Panc1 (cell line): Measurements from ENCODE around the gene GRIA4. TPM values are rescaled to one million over a fixed set of nuclear protein-coding genes. Genes with fewer than 3 reads are reported as not detected.

Source experiments
- ATAC-seq: fragments of 200-7000 bp; cut with Tn5 transposase; 2 replicates; pipeline ENCODE4 v1.9.1; 2020; ENCODE audit warnings: mild to moderate bottlenecking, moderate library complexity
- BruUV-seq: library from RNA; stranded (reverse); fragments of 400-500 nt; replicated peaks from 2 replicates; lab custom pipeline; 2021; lab: Mats Ljungman, UMichigan
- CTCF ChIA-PET: fragments of 300-600 bp; sonication (Branson Sonifier 250); formaldehyde crosslinking; loops from one replicate; lab custom pipeline; 2022; ENCODE audit warnings: antibody characterized with exemption; lab: Charles Lee
- POLR2A ChIA-PET: fragments of 300-600 bp; sonication (Branson Sonifier 250); formaldehyde crosslinking; loops from one replicate; lab custom pipeline; 2022; ENCODE audit warnings: antibody characterized with exemption; lab: Charles Lee
- DNase-seq: peaks from one replicate; pipeline ENCODE4 v3.0.0-alpha.2; 2010; ENCODE audit warnings: low read depth, low spot score
- H3K27ac ChIP-seq: 2 replicates; pipeline ENCODE4 v1.5.1; 2011; ENCODE audit warnings: mild to moderate bottlenecking, low read length, inconsistent platforms
- H3K27me3 ChIP-seq: fragments of 200-500 bp; sonication (Bioruptor generic); 2 replicates; pipeline ENCODE4 v1.6.0; 2014; ENCODE audit warnings: low read length, inconsistent platforms; ENCODE audit not compliant: control insufficient read depth, insufficient read depth
- H3K36me3 ChIP-seq: fragments of 200-500 bp; sonication (Bioruptor generic); 2 replicates; pipeline ENCODE4 v1.5.1; 2014; ENCODE audit warnings: inconsistent platforms, mild to moderate bottlenecking, low read length, moderate library complexity; ENCODE audit not compliant: control insufficient read depth, insufficient read depth
- H3K4me1 ChIP-seq: 2 replicates; pipeline ENCODE4 v1.5.1; 2011; ENCODE audit warnings: inconsistent platforms, mild to moderate bottlenecking, low read length, moderate library complexity; ENCODE audit not compliant: control insufficient read depth, insufficient read depth
- H3K4me3 ChIP-seq, 2 experiments: 2 replicates each; pipeline ENCODE4 v1.5.1; 2011 to 2012; ENCODE audit warnings: low read depth in 2 of 2, low read length in 2 of 2, mild to moderate bottlenecking in 2 of 2, inconsistent platforms in 1 of 2, moderate library complexity in 1 of 2
- H3K9me3 ChIP-seq: fragments of 200-500 bp; sonication (Bioruptor generic); 2 replicates; pipeline ENCODE4 v1.5.1; 2014; ENCODE audit warnings: low read depth, mild to moderate bottlenecking, inconsistent platforms, low read length, moderate library complexity; ENCODE audit not compliant: control insufficient read depth, insufficient read depth
- CTCF ChIP-seq: fragments of 450-650 bp; IDR thresholded peaks from 2 replicates; pipeline ENCODE4 v1.5.1; 2017; ENCODE audit warnings: mild to moderate bottlenecking
- POLR2AphosphoS5 ChIP-seq: IDR thresholded peaks from 2 replicates; pipeline ENCODE4 v1.6.1; 2012; ENCODE audit warnings: mild to moderate bottlenecking, low read depth, low read length, moderate library complexity
- SIN3A ChIP-seq: IDR thresholded peaks from 2 replicates; pipeline ENCODE4 v1.6.1; 2012; ENCODE audit warnings: low read depth, mild to moderate bottlenecking, low read length, moderate library complexity, borderline replicate concordance; ENCODE audit not compliant: insufficient read depth
- TCF7L2 ChIP-seq: IDR thresholded peaks from 2 replicates; pipeline ENCODE4 v1.6.1; 2011; ENCODE audit warnings: mild to moderate bottlenecking, low read depth, low read length, inconsistent platforms
- in situ Hi-C: cut with HindIII; loops from 2 replicates; pipeline ENCODE4 v1.10.0; 2016; ENCODE audit warnings: low sequenced_read_pairs, low pct_unique_long_range_greater_than_20kb
- intact Hi-C: fragments of 100-400 bp; cut with micrococcal nuclease; formaldehyde crosslinking; loops from one replicate; pipeline ENCODE4 v1.10.0; 2022; ENCODE audit not compliant: unreplicated experiment
- total RNA-seq: library from RNA; stranded (reverse); gene quantifications from one replicate; pipeline ENCODE4 v1.2.1, GENCODE V29; 2021; ENCODE audit not compliant: unreplicated experiment
- TF ChIP-seq, protein P1 (sequence below), 2 experiments: IDR thresholded peaks; 2 replicates each; pipeline ENCODE4 v1.6.1; 2011 to 2012; ENCODE audit warnings: low read depth in 2 of 2, control low read depth in 1 of 2, low read length in 1 of 2, mild to moderate bottlenecking in 1 of 2, moderate library complexity in 1 of 2; ENCODE audit not compliant: insufficient read depth in 1 of 2

The GRIA4 gene
- total RNA-seq, 1 experiment from 2014 or later: not detected

DNA sequence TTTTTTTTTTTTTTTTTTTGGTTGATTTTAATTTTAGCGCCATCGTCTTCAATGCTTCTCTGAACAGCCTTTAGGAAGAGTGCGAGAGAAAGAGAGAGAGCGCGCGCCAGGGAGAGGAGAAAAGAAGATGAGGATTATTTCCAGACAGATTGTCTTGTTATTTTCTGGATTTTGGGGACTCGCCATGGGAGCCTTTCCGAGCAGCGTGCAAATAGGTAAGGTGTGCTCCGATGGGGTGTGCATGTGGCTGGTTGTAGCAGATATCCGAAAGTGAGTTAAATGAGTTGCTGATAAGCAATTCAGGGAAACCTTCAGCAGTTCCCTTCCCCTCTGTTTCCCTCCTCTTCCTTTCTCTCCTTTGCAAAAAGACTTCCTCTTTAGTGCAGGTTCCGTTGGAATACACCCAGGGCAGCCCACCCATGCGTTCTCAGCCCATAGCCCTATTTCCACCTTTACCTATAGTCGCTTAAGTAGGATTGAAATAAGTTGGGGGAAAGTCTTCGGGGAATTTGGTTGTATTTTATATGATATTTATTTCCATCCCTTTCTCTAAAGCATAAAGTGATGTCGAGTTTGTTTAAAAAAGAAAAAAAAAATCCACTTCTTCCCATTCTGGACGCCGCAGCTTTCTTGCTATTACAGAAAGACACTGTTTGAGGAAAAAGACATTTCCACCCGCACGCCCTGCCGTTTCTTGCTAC lies 1.1 kb downstream of the GRIA4 start:
- H3K4me3 ChIP-seq: no peak overlapping the region; a peak in 1 of 4 replicates
- intact Hi-C loops: loop anchor here (2.0 kb wide), 1 partner anchor 250 kb away; no protein-coding TSS in a partner anchor
- H3K27ac ChIP-seq: no peak overlapping the region

DNA sequence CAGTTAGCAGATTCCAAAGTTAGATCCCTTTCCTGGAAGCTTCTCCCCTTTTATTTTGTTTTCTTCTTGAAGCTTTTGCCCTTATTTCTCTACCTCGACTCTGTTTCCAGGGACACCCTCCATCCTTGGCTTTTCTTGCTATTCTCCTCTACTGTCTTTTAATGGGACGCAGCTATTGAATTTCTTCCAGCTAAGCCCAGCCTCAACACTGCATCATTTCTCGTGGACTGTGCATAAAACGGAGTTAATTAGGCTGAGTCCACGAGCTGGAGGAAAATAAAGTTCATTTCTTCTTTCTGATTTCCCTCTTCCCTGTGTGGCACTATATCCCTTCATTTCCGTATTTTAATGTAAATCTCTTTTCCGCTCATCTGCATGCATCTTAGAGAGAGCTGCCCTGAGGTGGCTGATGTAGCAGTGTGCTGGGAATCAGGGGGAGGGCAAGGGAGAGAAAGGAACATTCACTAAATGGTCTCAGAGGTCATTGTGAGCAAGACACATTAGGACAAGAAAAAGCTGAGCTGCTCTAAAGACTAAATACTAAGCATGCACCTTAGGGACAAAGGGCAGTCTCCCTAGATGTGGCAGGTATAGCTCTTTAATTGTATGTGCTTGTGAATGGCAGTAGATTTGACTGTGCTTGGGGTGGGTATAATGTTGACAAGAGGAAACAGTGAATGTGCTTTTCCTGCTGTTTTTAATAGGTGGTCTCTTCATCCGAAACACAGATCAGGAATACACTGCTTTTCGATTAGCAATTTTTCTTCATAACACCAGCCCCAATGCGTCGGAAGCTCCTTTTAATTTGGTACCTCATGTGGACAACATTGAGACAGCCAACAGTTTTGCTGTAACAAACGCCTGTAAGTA lies 1.9 kb downstream of the GRIA4 start:
- TF ChIP-seq TCF7L2 (no peak), CTCF (no peak), SIN3A (no peak), POLR2AphosphoS5 (no peak)
- TF ChIP-seq, protein P1, sequence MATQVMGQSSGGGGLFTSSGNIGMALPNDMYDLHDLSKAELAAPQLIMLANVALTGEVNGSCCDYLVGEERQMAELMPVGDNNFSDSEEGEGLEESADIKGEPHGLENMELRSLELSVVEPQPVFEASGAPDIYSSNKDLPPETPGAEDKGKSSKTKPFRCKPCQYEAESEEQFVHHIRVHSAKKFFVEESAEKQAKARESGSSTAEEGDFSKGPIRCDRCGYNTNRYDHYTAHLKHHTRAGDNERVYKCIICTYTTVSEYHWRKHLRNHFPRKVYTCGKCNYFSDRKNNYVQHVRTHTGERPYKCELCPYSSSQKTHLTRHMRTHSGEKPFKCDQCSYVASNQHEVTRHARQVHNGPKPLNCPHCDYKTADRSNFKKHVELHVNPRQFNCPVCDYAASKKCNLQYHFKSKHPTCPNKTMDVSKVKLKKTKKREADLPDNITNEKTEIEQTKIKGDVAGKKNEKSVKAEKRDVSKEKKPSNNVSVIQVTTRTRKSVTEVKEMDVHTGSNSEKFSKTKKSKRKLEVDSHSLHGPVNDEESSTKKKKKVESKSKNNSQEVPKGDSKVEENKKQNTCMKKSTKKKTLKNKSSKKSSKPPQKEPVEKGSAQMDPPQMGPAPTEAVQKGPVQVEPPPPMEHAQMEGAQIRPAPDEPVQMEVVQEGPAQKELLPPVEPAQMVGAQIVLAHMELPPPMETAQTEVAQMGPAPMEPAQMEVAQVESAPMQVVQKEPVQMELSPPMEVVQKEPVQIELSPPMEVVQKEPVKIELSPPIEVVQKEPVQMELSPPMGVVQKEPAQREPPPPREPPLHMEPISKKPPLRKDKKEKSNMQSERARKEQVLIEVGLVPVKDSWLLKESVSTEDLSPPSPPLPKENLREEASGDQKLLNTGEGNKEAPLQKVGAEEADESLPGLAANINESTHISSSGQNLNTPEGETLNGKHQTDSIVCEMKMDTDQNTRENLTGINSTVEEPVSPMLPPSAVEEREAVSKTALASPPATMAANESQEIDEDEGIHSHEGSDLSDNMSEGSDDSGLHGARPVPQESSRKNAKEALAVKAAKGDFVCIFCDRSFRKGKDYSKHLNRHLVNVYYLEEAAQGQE (IDR thresholded peaks at IDR 0.05; ENCODE audit: insufficient read depth in 1 of 2, low read depth in 2 of 2, low read length in 1 of 2): no peak
- Histone ChIP-seq H3K36me3 (no peaks in the 10 kb centered on the region), H3K27me3 (peaks cover 7% of the 10 kb centered on the region; the same call in 1 of the 2 replicates), H3K27ac (no peak overlapping the region), H3K9me3 (no peaks in the 10 kb centered on the region), H3K4me1 (peaks cover 8% of the 10 kb centered on the region; the same call in 1 of the 2 replicates), H3K4me3 (no peak overlapping the region)
- POLR2A ChIA-PET: no interaction called here
- CTCF ChIA-PET: interaction anchor here (0.6 kb wide), 1 partner anchor 9 kb away, joined by 3 read pairs; no protein-coding TSS in a partner anchor
- BruUV-seq: no TSS peak
- intact Hi-C loops (loop anchor here (2.0 kb wide), 1 partner anchor 249 kb away; no protein-coding TSS in a partner anchor), in situ Hi-C loops (no loop called here)
- ATAC-seq (no peak), DNase-seq (no peak)

More for the DNA sequence above, 1.1 kb downstream of the GRIA4 start:
- DNase-seq: no peak
- ATAC-seq: no peak
- H3K9me3 ChIP-seq: no peaks in the 10 kb centered on the region
- H3K36me3 ChIP-seq: no peaks in the 10 kb centered on the region
- no peak for TF ChIP-seq SIN3A
- TF ChIP-seq, protein P1 (IDR thresholded peaks at IDR 0.05; ENCODE audit: insufficient read depth in 1 of 2, low read depth in 2 of 2, low read length in 1 of 2): no peak
- no peak for TF ChIP-seq POLR2AphosphoS5
- TF ChIP-seq CTCF: no peak
- TF ChIP-seq TCF7L2: no peak
- ChIA-PET CTCF (interaction anchor here (0.7 kb wide), 1 partner anchor 962 kb away, joined by 3 read pairs; no protein-coding TSS in a partner anchor), POLR2A (no interaction called here)
- in situ Hi-C loops: no loop called here
- H3K27me3 ChIP-seq: peaks cover 7% of the 10 kb centered on the region; the same call in 1 of the 2 replicates
- BruUV-seq: no TSS peak
- H3K4me1 ChIP-seq: peaks cover 8% of the 10 kb centered on the region; the same call in 1 of the 2 replicates
